ENCODE measurements around the gene KCNK10. TPM values are rescaled to one million over a fixed set of nuclear protein-coding genes. Genes with fewer than 3 reads are reported as not detected.
A peak's percentile ranks its signal among the peaks of the same experiment; 100 is the strongest.

Gene KCNK10
- polyA plus RNA-seq, 1 donor = 0.04 TPM

- no peak for DNase-seq
These were observed 104.8 kb downstream of the KCNK10 start for GRCh38 chr14:88218119-88218915.

- no peak for DNase-seq
These were observed 110.4 kb downstream of the KCNK10 start for GRCh38 chr14:88212691-88213090.

- DNase-seq = no peak
These were observed 112.6 kb downstream of the KCNK10 start for GRCh38 chr14:88210426-88210825.

- no peak for DNase-seq
These were observed 113.8 kb downstream of the KCNK10 start for GRCh38 chr14:88209273-88209672.

GRCh38 chr14:88208858-88209257, 114.2 kb downstream of the KCNK10 start:
- no peak for DNase-seq

- DNase-seq = no peak
These were observed 118.8 kb downstream of the KCNK10 start for GRCh38 chr14:88204221-88204620.

- DNase-seq = no peak
These were observed 119.8 kb downstream of the KCNK10 start for GRCh38 chr14:88203291-88203690.

GRCh38 chr14:88202286-88202685, 120.8 kb downstream of the KCNK10 start:
- no peak for DNase-seq

GRCh38 chr14:88201851-88202250, 121.2 kb downstream of the KCNK10 start:
- no peak for DNase-seq

- DNase-seq = no peak
These were observed 123.2 kb downstream of the KCNK10 start for GRCh38 chr14:88199882-88200281.

- DNase-seq = no peak
These were observed 124.6 kb downstream of the KCNK10 start for GRCh38 chr14:88198446-88198845.

GRCh38 chr14:88196925-88197324, 126.1 kb downstream of the KCNK10 start:
- no peak for DNase-seq

- DNase-seq = no peak
These were observed 126.8 kb downstream of the KCNK10 start for GRCh38 chr14:88196116-88196890.

GRCh38 chr14:88195676-88196075, 127.4 kb downstream of the KCNK10 start:
- DNase-seq = no peak

GRCh38 chr14:88194531-88194930, 128.5 kb downstream of the KCNK10 start:
- DNase-seq = no peak

- DNase-seq = no peak
These were observed 131.5 kb downstream of the KCNK10 start for GRCh38 chr14:88191605-88192004.

GRCh38 chr14:88189417-88190191, 133.5 kb downstream of the KCNK10 start:
- peak; percentile 71 for DNase-seq

GRCh38 chr14:88188745-88189416, 134.2 kb downstream of the KCNK10 start:
- DNase-seq = no peak

GRCh38 chr14:88185843-88186242, 137.2 kb downstream of the KCNK10 start:
- no peak for DNase-seq

GRCh38 chr14:88184956-88185355, 138.1 kb downstream of the KCNK10 start:
- no peak for DNase-seq

GRCh38 chr14:88181072-88181471, 142.0 kb downstream of the KCNK10 start:
- no peak for DNase-seq

GRCh38 chr14:88179716-88180115, 143.4 kb downstream of the KCNK10 start:
- no peak for DNase-seq

- no peak for DNase-seq
These were observed 152.7 kb downstream of the KCNK10 start for GRCh38 chr14:88170333-88170732.

Data from hindlimb muscle (tissue), 1 donor.